GM23338 (cell line): Measurements from ENCODE around the gene INHBB.

ENCODE experiments used
- CREB1 ChIP-seq: fragments of 250-450 bp; sonication (Bioruptor Pico); IDR thresholded peaks from 2 replicates; pipeline ENCODE4 v1.5.0; 2020; ENCODE audit warnings: low read depth, mild to moderate bottlenecking, moderate library complexity
- CTCF ChIP-seq, 2 experiments: fragments of 200-600 bp in 1 of 2; sonication (generic) in 1 of 2; conservative IDR thresholded peaks; 2 replicates each; pipeline versions ENCODE4 v1.5.1 to v1.6.1; 2016 to 2017; ENCODE audit warnings: antibody characterized with exemption in 2 of 2, low read depth in 2 of 2, mild to moderate bottlenecking in 2 of 2, moderate library complexity in 1 of 2
- ETS1 ChIP-seq: IDR thresholded peaks from 2 replicates; pipeline ENCODE4 v1.6.1; 2016; ENCODE audit warnings: antibody characterized with exemption
- EZH2 ChIP-seq: fragments of 200-600 bp; sonication (generic); IDR thresholded peaks from one replicate; pipeline ENCODE4 v1.8.0; 2017; ENCODE audit warnings: antibody characterized with exemption, mild to moderate bottlenecking, low read depth; ENCODE audit not compliant: unreplicated experiment
- EZH2phosphoT487 ChIP-seq: fragments of 200-600 bp; sonication (generic); IDR thresholded peaks from one replicate; pipeline ENCODE4 v1.8.1; 2018; ENCODE audit warnings: antibody characterized with exemption; ENCODE audit not compliant: unreplicated experiment
- JUNB ChIP-seq: IDR thresholded peaks from one replicate; pipeline ENCODE4 v1.6.1; 2016; ENCODE audit warnings: antibody characterized with exemption; ENCODE audit not compliant: unreplicated experiment
- NANOG ChIP-seq: IDR thresholded peaks from 2 replicates; pipeline ENCODE4 v1.6.1; 2016; ENCODE audit warnings: antibody characterized with exemption, borderline replicate concordance
- POLR2AphosphoS5 ChIP-seq: IDR thresholded peaks from 2 replicates; pipeline ENCODE4 v1.6.1; 2016; ENCODE audit warnings: antibody characterized with exemption, low read depth
- REST ChIP-seq: IDR thresholded peaks from one replicate; pipeline ENCODE4 v1.6.1; 2018; ENCODE audit warnings: antibody characterized with exemption; ENCODE audit not compliant: unreplicated experiment
- STAT1 ChIP-seq: IDR thresholded peaks from one replicate; pipeline ENCODE4 v1.6.1; 2016; ENCODE audit warnings: antibody characterized with exemption; ENCODE audit not compliant: unreplicated experiment
- ZNF114 ChIP-seq: fragments of 250-450 bp; sonication (Bioruptor Pico); IDR thresholded peaks from 2 replicates; pipeline ENCODE4 v1.5.0; 2020; ENCODE audit warnings: mild to moderate bottlenecking, moderate library complexity
- ZNF331 ChIP-seq: fragments of 250-450 bp; sonication (Bioruptor Pico); IDR thresholded peaks from 2 replicates; pipeline ENCODE4 v1.5.0; 2020; ENCODE audit warnings: low read depth, mild to moderate bottlenecking, moderate library complexity
- ZNF462 ChIP-seq: fragments of 250-450 bp; sonication (Bioruptor Pico); IDR thresholded peaks from 2 replicates; pipeline ENCODE4 v1.5.0; 2020; ENCODE audit warnings: mild to moderate bottlenecking, moderate library complexity

GRCh38 chr2:120348737-120349439 is 3.0 kb downstream of the INHBB start:
- no peak for TF ChIP-seq CTCF (conservative IDR thresholded peaks at IDR 0.05; ENCODE audit: low read depth in 2 of 2)
- TF ChIP-seq EZH2phosphoT487 = no peak
- TF ChIP-seq POLR2AphosphoS5 = no peak
- TF ChIP-seq NANOG = no peak
- TF ChIP-seq JUNB = no peak
- no peak for TF ChIP-seq EZH2
- TF ChIP-seq ZNF331 (CRISPR knock-in tag) = no peak
- TF ChIP-seq ZNF114 (CRISPR knock-in tag) = no peak
- TF ChIP-seq CREB1 (CRISPR knock-in tag) = no peak
- TF ChIP-seq REST = peak; percentile 70
- TF ChIP-seq ETS1 = no peak
- TF ChIP-seq ZNF462 = no peak
- TF ChIP-seq STAT1 = no peak
